ENCODE measurements around the gene JPT1. TPM values are rescaled to one million over a fixed set of nuclear protein-coding genes. Genes with fewer than 3 reads are reported as not detected.

Gene JPT1
- total and polyA plus RNA-seq, 2 donors (not counting 3 experiments of a cell fraction or from before 2014, with no cell fraction given), result 212 to 352 TPM

GRCh38 chr17:75146592-75146991, 7.7 kb downstream of the JPT1 start:
- Histone ChIP-seq H3K36me3 (ENCODE audit: control insufficient read depth in 2 of 2, extremely low read depth in 1 of 2, insufficient read depth in 2 of 2, low read length in 2 of 2) (peaks cover 26 to 42% of the 10 kb centered on the region in 2 experiments), H3K9me1 (replicated peaks; ENCODE audit: control insufficient read depth, extremely low read depth, insufficient read depth, low read length) (no peaks in the 10 kb centered on the region), H3K9ac (replicated peaks; ENCODE audit: extremely low read depth, insufficient read depth, low read length) (no peak overlapping the region), H3K27me3 (ENCODE audit: control insufficient read depth in 2 of 2, insufficient read depth in 2 of 2, low read length in 2 of 2) (no peaks in the 10 kb centered on the region), H3K9me3 (replicated peaks; ENCODE audit: control insufficient read depth, insufficient read depth, low read length) (no peaks in the 10 kb centered on the region), H3K27ac (ENCODE audit: insufficient read depth, low read depth, low read length) (no peak overlapping the region), H2AFZ (ENCODE audit: low read depth, low read length) (no peak overlapping the region), H3K79me2 (ENCODE audit: control insufficient read depth, insufficient read depth, low read length) (peaks cover 75% of the 10 kb centered on the region), H3K4me2 (ENCODE audit: insufficient read depth, low read length) (no peak overlapping the region), H3K4me1 (ENCODE audit: control insufficient read depth, extremely low read depth, insufficient read depth, low read length) (no peaks in the 10 kb centered on the region), H3K4me3 (replicated peaks in 1 of 3; ENCODE audit: insufficient read depth in 1 of 3, low read depth in 1 of 3, low read length in 3 of 3) (no peak overlapping the region), H4K20me1 (replicated peaks; ENCODE audit: control insufficient read depth, extremely low read depth, insufficient read depth, low read length) (no peaks in the 10 kb centered on the region)
- dilution Hi-C loops (cut with MboI; ENCODE audit: extremely low pct_ligation_motif_present, low sequenced_read_pairs) (no loop called here), intact Hi-C loops (cut with micrococcal nuclease) (no loop called here)
- no peak for DNase-seq (ENCODE audit: low read depth, low spot score)
- CTCF ChIA-PET, result interaction anchor here (1.2 to 1.8 kb wide), 3 partner anchors 11 to 24 kb away, joined by 3 to 12 read pairs (median 3); partner anchors contain the start of gene NT5C
- TF ChIP-seq MYC (IDR thresholded peaks at IDR 0.05; ENCODE audit: low read depth, low read length), result no peak
- TF ChIP-seq GATA2 (IDR thresholded peaks at IDR 0.05; ENCODE audit: insufficient read depth, insufficient read length, low read depth, low read length), result no peak
- TF ChIP-seq POLR2AphosphoS5 (IDR thresholded peaks at IDR 0.05; ENCODE audit: insufficient read depth, low read depth, low read length), result no peak
- no peak for TF ChIP-seq MAX (IDR thresholded peaks at IDR 0.05; ENCODE audit: insufficient read depth, insufficient read length)
- no peak for TF ChIP-seq EZH2 (IDR thresholded peaks at IDR 0.05; ENCODE audit: borderline replicate concordance, low read depth, low read length, severe bottlenecking)
- no peak for TF ChIP-seq JUN (IDR thresholded peaks at IDR 0.05; ENCODE audit: borderline replicate concordance, insufficient read depth, insufficient read length, low read depth)
- no peak for TF ChIP-seq FOS (IDR thresholded peaks at IDR 0.05; ENCODE audit: borderline replicate concordance, insufficient read depth, low read length)
- TF ChIP-seq, protein P1, sequence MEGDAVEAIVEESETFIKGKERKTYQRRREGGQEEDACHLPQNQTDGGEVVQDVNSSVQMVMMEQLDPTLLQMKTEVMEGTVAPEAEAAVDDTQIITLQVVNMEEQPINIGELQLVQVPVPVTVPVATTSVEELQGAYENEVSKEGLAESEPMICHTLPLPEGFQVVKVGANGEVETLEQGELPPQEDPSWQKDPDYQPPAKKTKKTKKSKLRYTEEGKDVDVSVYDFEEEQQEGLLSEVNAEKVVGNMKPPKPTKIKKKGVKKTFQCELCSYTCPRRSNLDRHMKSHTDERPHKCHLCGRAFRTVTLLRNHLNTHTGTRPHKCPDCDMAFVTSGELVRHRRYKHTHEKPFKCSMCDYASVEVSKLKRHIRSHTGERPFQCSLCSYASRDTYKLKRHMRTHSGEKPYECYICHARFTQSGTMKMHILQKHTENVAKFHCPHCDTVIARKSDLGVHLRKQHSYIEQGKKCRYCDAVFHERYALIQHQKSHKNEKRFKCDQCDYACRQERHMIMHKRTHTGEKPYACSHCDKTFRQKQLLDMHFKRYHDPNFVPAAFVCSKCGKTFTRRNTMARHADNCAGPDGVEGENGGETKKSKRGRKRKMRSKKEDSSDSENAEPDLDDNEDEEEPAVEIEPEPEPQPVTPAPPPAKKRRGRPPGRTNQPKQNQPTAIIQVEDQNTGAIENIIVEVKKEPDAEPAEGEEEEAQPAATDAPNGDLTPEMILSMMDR (IDR thresholded peaks at IDR 0.05; ENCODE audit: extremely low read depth in 1 of 2, insufficient read depth in 1 of 2, low read depth in 1 of 2, low read length in 2 of 2), result no peak
- no peak for TF ChIP-seq POLR2A (IDR thresholded peaks at IDR 0.05; ENCODE audit: low read depth, low read length)
- no peak for FAIRE-seq
- no TSS peak for BruUV-seq (replicated peaks)
- POLR2A ChIA-PET, result no interaction called here
